Gastrocnemius medialis (tissue), 4 donors: ENCODE data around the gene PPP1R9B.

ENCODE experiments used
- CTCF ChIP-seq, 5 experiments: fragments of 450-650 bp in 3 of 5; fragments of 200-600 bp in 2 of 5; sonication (generic) in 2 of 5; IDR thresholded peaks in 4 of 5; conservative IDR thresholded peaks in 1 of 5; 1 replicate in 4 of 5; 2 replicates in 1 of 5; pipeline ENCODE4 v1.5.1; 2016 to 2019; ENCODE audit warnings: antibody characterized with exemption in 5 of 5, mild to moderate bottlenecking in 3 of 5, moderate library complexity in 3 of 5
- POLR2A ChIP-seq, 2 donors: fragments of 450-650 bp; IDR thresholded peaks; one replicate each; pipeline ENCODE4 v1.6.1; 2017; ENCODE audit warnings: antibody characterized with exemption in 2 of 2, mild to moderate bottlenecking in 2 of 2, moderate library complexity in 2 of 2

GRCh38 chr17:50099003-50099402 lies 51.5 kb downstream of the PPP1R9B start:
- no peak for TF ChIP-seq CTCF (IDR thresholded peaks at IDR 0.05 in 4 of 5, conservative IDR thresholded peaks at IDR 0.05 in 1 of 5)
- TF ChIP-seq POLR2A (IDR thresholded peaks at IDR 0.05) = peak; percentile 36 to 43
